GM18519 (cell line): ENCODE measurements around the gene NR3C1.

Experiments
- ATAC-seq: cut with Tn5 transposase; IDR thresholded peaks from one replicate; pipeline ENCODE4 v1.9.1; 2021; ENCODE audit warnings: mild to moderate bottlenecking, moderate library complexity; ENCODE audit not compliant: unreplicated experiment, low FRiP score

NR3C1 gene

DNA sequence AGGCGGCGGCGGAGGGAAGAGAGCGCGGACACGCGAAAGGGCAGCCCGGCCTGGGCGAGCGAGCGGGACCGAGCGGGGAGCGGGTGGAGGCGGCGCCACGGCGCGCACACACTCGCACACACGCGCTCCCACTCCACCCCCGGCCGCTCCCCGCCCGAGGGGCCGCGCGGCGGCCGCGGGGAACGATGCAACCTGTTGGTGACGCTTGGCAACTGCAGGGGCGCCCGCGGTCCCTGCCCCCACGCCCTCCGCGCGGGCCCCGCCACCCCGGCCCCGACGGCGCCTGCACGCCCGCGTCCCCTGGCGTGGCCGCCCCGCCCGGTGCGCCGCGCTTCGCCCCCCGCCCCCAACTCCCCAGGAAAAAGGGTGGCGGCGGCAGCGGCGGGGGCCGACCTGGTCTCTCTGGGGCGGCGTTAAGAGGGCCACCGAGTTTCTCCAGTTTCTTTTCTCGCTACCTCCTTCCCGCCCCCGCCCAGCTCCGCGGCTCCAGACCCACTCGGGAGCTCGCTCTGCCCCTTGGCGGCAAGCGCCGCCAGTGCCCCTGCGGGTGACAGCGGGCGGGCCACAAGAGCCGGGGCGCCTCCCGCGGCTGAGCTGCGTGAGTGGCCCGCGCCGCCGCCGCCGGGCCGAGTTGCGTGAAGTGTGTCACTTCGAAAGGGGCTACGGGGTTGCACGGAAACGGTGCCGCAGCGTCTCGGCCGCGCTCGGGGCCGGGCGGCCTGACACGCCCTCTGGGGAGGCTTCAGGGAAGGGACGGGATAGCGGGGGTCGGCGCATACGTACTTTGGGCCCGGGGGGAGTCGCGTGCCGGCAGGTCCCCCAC lies at the start of gene NR3C1:
Gene NR3C1, minus strand, starts transcription at position 94 of the 823 bp plus-strand sequence. CDS start 2,847 bp downstream, outside the sequence.
- ATAC-seq, result peak; percentile 49

DNA sequence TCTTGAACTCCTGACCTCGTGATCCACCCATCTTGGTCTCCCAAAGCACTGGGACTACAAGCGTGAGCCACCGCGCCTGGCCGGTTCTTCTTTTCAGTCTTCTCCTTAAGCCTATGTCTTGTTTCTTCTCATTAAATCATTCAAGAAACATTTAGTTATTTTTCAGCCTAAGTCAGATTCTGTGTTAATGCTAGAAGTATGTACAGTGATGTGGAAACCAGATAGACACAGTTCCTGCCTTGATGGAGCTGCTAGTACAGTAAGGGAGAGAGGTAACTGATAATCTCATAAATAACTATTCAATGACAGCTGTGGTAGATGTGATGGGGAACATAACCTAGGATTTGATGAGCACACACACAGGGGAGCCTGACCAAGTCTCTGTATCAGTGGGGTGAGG lies 46.3 kb upstream of the NR3C1 start:
- ATAC-seq, result no peak

DNA sequence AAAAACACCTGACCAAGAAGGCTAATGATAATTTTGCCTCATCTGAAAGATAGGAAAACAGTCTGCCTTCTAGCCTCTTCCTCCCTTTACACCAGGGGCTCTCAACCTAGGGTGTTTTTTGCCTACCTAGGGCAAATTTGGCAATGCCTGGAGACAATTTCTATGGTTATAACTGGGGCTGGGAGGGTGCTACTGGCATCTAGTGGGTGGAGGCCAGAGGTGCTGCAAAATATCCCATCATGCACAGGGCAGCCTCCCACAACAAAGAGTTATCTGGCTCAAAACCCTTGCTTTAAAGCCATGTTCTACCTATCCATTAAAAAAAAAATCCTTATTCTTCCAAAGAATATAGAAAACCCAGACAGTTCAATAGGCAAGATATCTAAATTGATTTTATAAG lies 45.0 kb upstream of the NR3C1 start:
- no peak for ATAC-seq

DNA sequence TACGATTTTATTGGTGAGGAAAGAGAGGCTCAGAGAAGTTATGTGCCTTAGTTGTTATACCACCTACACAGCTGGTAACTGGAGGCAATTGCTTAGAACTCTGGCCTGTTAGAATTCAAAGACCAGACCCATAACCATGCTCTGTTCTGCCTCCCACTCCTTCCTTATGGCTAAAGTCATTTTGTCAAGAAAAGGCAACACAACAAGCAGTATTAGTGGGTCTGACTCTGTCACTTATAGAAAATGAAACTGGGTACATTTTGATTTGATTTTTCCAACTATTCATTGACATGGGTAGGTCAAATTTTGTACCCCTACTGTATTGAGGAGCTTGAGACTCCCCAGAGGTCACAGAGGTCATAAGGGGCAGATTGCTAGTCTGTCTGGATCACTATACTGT lies 44.5 kb upstream of the NR3C1 start:
- ATAC-seq, result no peak

DNA sequence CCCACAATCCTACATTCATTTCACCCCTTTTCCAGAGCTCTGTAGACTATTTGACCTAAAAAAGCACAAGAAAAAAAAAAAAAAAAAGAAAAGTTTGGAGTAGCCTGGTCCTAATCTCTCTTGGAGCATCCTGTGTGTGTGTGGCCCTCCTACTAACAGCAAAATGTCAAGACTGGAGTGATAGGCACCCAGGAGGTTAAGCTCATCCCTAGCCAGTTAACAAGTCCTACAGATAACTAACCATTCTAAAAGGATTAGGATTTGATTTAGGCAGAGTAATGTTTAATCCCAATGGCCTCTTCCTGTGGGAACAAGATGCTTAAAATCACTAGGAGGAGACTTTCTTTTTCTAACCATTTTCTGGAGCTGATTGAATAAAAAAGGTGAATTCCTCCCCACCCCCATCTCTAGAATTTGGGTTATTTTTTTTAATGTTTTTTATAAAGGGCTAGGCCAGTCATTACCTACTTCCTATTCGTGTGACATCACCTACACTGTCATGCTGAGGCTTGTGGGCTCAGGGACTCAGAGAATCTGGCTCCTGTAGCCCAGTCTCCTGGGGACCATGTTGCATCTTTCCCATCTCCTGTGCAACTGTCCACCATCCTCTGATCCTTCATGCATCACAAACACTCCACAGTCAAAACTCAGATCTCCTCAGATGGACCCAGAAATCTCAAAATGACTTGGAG lies 43.2 kb upstream of the NR3C1 start:
- no peak for ATAC-seq

DNA sequence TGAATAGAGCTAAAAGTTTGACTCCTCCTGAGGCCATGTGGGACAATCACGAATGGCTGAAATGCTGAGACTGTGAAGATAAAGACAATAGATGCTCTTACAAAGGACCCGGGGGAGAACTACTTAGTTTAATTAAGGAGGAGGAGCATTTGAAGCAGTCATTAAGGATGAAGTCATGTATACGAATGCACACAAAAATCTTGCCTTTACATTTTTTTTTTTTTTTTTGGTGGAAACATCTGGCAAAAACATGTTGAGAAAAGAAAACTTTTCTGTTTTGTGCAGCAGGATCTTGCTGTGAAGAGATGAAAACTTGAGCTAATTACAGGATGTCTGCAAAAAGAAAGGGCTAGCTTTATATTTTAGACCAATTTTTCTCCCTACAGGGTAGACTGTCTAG lies 42.3 kb upstream of the NR3C1 start:
- ATAC-seq, result no peak

DNA sequence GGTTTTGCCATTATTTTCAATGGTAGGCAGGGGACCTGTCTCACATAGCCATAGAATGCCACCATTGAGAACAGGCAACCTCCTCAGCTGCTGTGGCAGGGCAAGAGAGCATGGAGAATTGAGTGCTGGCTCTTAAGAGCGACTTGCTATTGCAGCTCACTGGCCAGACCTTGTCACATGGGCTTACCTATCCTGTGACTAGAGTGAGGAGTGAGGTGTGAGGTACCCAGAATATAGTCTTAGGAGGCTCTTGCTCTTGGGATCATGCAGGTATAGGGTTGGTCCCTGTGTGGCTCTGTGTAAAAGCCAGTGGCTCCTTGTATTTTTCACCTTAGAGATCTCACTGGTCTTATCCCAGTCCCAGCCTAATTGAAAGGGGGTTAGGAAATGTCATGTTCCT lies 39.8 kb upstream of the NR3C1 start:
- ATAC-seq, result no peak

DNA sequence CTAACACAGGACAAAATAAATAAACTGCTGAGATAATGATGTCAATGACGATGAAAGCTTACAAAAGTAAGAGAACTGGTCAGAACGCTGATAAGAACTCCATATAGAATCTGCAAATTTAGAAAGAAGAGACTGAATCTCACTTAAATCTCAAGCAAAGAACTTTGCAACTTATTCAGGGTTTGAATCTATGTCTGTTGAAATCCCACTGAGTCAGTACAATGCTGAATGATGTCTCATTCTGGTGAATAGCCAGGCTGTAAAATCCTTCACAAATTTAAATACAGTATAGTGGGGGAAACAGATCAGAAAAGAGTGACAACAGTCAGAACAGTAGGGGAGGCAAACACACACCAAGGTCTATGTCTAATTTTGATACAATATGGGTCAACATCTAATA lies 38.9 kb upstream of the NR3C1 start:
- no peak for ATAC-seq

DNA sequence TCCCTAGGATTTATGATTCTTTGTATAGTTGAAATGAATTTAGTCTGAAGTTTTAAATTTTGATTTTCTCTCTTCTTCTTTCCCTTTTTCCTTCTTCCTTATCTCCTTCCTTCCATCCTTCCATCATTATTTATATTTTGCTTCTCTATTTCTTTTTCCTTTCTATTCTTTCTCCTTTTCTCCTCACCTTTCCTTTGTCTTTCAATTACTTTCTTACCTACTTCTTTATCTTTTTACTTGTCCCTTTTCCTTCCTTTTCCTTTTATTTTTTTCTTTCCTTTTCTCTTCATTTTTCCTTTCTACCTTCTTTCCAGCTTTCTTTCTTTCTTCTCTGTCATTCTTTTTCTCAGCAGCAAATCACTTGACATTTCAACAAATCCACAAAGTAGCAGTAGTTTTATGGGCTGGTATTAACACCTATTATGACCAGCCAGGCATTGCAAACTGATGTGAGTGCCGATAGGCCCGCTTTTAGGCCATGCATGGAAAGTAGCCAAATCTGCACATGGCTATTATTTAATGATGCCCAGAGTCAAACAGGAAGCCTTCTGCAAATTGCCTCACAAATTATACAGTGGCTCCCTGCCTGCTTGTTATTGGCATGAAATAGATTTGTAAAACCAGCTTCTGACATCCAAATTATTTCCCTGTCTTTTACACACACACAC lies 37.1 kb upstream of the NR3C1 start:
- ATAC-seq, result no peak

DNA sequence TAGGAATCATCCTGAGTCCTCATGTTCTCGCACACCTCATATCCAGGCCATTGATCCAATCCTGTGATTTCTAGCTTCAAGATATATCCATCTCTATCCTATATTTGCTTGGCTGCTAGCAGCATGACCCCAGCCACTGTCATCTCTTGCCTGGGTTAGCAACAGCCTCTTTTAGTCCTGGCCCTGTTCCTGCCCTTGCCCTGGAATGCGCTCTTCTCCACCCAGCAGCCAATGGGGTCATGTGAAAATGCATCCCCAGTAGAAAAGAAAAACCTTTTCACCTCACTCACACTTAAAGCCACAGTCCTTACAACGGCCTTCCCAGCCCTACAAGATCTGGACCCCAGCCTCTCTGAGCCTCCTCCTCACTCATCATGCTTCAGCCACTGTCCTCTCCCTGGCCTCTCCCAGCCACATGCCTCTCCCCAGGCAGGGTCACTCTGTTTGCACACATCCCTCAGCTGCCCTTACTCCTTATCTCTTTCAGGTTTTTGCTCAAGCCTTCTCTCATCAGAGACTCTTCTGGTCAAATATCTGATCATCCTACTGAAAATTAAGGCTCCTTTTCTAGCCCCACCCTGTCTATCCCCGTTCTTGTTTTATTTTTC lies 34.3 kb upstream of the NR3C1 start:
- ATAC-seq, result no peak

DNA sequence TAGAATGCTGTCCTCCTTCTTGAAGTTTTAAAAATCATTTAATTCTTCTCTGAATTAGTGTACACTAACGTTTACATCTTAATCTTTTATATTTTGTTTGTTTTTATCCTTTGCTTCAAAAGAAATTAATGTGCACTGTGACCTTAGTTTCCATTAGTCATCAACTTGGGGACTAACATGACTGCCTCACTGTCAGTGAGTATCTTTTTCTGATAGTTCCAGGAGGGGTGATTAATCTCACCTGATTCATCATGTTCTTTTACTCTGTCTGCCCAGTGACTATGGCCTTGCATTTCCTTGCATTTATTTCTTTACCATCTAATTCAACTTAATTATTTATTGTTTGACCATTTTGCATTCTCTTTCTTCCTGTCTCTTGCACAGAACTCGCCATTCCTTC lies 33.4 kb upstream of the NR3C1 start:
- no peak for ATAC-seq

DNA sequence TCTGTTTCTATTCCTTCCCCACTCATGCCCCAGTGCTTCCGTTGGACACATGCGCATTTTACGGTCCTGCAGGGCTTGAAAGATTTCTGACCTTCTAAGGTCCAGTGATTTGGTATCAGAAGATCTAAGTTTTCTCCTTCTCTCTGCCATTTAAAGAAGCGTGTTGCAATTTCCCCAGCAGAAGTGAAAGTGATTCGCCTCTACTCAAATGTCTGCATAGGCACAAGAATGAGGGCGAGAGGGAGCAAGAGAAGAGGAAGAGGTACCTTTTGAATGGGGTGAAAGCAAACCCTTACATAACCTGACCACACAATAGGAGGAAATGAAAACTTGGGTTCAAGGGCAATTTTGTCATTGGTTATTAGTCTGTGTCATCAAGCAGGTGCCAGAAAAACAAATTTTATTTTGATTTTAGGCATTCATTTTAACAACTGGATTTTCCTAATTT lies 31.7 kb upstream of the NR3C1 start:
- peak; percentile 87 for ATAC-seq

DNA sequence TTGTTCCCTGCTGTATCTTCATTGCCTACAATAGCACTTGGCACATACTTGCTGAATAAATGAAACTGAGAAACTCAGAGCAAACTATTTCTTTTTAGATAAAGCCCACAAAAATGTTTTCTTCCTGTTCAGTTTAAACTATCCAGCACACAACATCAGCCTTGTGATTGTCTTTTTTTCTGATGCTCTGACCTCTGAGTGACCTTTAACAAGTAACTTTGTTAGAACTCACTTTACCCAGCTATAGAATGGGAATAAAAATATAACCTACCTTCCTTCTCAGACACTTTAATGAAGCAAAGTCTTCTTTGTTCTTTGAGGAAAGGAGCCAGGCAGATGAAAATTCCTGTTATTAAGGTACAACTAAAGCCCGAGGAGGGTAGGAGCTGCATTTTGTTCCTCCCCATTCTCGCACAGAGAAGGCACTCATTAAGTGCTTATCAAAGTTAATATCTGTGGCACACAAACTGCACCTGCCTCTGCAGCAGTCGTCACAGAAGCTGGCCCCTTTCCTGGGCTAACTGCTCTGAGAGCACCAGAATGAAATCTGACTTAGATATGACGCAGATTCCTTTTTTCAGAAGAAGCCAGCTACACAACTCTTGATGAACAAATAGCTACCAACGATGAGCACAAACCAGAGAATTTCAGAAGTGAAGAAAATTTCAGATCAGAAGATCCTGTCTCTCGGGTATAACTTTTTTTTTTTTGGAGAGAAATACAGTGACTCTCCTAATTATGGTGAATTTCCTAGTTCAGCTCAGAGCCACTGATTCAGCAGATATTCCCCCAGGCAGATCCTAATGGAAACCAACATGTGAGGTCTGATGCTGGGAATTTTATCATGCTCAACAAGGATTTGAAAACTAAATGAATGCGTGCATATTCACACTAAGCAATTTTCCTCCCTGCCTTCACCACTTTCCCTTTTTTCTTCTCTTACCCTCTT lies 31.0 kb upstream of the NR3C1 start:
- ATAC-seq, result no peak

DNA sequence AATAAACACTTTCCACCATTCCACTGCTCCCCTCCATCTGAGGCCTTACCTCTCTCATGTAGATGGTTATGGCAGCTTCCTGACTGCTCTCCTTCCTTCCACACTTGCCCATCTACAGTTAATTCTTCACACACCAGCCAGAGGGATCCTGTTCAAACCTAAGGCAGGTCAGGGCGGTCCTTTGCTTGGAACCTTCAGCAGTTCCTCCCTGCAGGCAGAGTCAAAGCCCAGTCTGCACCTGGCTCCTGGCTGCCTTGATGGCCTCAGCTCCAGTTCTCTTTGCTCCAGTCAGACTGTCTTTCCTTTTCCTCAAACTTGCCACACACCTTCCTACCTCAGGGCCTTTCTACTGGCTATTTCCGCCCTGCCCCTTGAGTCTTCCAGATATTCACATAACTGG lies 30.2 kb upstream of the NR3C1 start:
- no peak for ATAC-seq

DNA sequence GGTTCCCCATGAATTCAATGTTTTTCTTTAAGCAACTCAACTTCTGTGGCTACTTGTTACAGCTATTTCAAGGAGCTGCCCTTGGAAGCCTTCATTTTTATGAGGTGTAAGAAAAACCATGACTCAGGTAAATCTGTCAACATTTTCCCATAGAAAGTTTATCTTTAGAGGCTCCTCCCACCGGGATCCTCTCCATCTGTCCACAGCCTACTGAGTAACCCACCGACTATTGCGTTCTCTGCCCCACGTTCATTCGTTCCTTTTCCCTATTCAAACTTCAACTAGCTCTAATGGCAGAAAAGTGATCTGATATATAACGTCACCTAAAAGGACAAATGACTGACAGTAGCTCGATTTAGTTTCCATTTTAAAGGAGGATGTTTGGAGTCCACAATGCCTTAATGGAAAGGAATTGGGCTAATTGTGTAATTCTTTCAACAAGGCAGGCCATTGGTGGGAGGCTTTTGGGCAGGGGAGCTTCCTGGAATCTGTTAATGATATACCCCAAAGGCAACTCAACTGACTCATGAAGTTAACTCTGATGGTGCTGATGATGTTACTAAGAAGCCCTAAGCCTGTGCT lies 29.3 kb upstream of the NR3C1 start:
- ATAC-seq, result no peak

DNA sequence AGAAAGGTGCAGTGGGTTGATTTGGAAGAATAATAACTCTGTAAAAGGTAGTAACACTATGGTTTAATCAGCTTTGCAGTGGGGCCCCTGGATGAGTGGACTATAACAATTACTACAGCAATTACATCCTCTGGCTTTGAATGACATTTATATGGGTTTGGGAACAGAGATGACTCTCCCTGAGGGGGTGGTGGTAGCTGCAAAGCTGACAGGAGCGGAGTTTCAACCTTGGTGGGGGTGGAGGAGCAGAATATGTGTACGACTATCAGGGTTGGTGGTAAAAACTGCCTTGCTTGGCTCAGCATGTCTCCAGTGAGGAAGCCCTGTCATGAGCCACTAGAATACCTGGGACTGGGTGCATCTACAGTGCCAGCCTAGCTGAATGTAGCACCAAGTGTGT lies 28.3 kb upstream of the NR3C1 start:
- ATAC-seq, result no peak

DNA sequence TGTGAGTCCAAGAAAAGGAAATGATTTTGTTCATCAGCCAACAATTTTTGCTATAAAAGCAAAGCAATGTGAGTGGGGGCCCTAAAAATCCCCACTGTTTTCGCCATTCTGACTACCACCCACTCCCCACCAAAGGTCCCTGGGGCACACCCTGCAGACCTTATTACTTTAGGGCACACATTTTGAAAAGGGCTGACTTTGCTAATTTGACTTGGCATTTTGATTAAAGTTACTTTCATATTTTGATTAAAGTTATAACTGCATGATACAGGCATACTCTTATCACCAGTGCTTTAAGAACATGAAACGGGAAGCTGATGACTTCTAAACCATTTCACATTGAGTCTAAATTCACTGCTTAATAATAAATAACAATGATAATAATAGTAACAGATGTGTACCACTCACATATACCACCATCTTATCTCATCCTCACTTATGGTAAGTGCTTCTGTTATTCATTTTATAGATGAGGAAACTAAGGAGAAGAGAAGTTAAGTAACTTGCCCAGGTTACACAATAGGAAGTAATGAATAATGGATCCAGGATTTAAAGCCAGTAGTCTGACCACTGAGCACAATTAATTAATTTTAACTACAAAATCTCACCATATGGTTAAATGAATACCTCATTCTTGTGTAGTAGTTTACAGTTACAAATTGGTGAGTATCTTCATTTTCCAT lies 25.4 kb upstream of the NR3C1 start:
- ATAC-seq, result no peak

DNA sequence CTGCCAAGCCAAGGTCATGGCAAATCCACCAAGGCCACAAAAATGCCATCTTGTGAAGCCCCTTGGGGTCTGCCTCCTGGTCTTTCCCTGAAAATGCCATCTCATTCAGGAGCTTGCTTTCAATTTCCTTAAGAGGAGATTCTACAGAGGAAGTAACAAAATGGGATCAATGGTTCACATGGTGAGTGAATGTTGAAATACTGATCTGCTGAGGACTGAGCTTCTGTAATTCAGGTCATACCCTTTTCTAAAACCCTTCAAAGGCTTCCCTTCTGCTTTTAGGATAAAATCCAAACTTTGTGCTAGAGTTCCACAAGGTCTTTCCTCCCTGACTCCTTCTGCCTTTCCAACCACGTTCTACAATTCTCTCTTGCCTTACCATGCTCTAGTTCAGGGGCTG lies 24.7 kb upstream of the NR3C1 start:
- ATAC-seq, result no peak

DNA sequence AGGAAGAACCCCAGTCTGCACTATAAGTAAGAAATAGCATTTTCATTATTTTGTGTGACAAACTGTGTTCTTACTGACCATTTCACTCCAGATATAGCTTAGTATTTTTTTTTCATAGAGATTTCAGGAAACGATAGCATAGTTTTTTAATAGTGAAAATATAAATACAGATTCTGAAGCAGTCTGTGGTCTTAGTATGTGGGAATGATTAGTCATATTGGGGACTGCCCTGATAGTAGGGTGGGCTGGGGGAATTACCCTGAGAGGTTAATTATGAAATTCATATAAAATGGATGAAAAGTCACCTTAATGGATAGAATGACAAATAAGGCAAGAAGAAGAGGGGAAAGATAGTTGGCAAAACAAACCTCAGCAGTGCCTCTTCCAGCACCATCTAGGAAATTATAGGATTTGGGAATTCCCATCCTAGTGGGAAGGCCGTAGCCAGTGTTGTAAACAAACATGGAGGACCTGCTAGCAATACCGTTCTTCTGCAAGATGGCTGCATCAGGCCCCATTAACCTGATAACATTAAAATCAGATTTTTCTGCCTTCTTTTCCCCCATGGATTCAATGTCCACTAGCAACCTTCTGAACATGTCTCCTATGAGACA lies 23.7 kb upstream of the NR3C1 start:
- peak; percentile 20 for ATAC-seq
